TTC549 (cell line): Measurements from ENCODE around the gene MPZL3.

ENCODE experiments used
- FAIRE-seq: peaks from 2 replicates; lab custom pipeline; 2012; peaks lifted over from hg19 to GRCh38; lab: Jason Lieb, UNC

Gene MPZL3, protein sequence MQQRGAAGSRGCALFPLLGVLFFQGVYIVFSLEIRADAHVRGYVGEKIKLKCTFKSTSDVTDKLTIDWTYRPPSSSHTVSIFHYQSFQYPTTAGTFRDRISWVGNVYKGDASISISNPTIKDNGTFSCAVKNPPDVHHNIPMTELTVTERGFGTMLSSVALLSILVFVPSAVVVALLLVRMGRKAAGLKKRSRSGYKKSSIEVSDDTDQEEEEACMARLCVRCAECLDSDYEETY

DNA sequence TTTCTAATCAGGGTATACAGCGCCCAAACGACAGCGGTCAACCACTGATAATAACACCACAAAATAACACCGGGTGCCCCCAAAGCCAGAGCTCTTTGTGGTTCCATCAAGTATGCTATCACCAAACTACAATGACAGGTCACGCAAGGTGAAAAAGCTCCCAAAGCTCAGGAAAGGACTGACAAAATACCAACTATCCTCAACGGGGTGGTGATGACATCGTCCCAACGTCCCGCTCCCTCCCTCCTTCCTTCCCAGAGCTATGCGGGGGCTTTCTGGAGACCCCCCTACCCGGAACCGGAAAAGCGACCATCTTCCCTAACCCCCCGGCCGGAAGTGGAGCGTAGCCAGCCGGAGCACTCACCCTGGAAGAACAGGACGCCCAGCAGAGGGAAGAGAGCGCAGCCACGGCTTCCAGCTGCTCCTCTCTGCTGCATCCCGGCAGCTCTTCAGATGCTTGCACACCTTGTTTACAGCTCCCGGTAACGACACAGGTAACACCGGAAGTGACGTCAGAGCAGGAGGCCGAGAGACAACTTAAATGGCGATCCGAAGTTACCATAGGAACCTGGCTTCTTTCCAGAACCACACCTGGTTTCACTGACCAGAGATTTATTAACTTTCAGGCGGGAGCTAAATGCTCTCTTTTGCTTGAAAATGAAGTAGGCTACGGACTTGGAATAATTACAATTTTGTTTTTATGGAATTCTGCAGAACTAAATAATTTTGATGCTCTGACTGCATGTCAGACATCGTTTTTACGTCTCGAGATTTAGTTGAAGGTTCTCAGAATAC is at the start of gene MPZL3:
MPZL3 (minus strand) TSS at position 508 of the 795 bp plus-strand sequence; CDS start at position 437, 71 bp downstream.
- FAIRE-seq = no peak

DNA sequence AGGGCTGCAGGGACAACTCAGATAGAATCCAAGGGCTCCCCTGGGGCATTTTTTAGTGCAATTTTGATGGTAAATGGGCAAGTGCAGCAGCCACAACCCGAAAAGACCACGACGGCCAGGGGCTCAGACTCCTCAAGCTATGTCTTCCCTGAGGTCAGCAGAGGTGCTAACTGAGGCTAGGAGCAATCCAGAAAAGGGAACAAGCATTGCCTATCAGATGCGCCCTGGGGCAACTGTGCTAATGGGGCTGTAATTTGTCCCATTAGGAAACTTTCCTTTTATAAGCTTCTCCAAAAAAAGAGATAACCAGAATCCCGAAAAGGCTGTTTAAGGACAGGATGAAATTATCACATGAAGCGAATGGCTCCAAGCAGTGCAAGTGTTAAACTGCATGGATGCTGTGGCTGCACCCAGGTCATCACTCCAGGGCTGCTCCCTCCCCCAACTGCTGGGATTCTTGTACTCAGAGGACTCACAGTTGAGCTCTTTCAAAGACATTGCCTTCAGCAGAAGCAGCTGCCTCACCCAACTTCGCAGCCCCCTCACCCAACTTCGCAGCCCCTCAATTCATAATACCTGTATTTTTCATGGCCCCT is 49.5 kb upstream of the MPZL3 start:
- FAIRE-seq = no peak

DNA sequence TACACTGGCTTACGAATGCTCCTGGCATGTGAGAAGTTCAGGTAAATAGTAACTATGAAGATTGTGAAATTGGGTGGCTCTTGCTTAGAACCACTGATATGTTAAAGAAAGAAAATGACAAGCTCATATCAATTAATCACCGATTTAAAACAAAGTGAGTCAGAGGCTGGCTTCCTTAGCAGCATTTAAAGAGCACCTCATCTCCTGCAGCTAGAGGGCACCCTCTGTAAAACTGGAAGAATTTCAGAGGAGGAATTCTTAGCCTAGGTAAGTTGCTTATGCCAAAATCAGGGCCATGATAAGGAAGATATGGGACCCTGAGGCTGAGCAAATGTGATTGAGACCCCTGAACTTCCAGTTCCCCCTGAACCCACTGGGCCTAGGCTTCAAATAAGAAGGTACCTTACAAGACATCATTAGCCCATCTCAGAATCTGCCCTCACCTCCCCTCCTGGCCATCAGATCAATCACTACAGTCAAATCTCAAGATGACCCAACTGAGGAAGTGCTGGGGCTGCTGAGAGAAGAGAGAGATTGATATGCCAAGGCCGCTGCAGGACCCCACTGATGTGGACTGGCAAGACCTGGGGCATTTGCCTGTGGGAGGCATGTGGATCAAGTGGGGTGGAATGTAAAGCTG is 43.8 kb upstream of the MPZL3 start:
- FAIRE-seq = no peak

DNA sequence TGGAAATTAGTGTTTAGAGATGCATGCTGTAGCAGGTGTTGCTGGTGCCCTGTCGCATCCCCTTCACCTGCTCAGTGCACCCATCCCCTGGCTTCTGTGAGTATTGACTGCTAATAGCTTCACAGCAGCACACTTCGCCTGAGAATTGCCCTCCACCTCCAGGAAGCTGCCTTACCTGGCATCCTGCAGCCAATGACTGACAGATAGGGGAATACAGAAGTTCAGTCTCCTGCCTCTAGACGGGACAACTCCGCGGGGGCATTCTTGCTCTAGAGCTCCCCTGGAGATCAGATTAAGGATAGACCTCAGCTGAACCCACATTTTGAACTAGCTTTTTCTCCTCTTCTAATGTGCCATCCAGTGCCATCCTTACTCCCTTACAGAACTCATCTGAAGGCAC is 43.0 kb upstream of the MPZL3 start:
- no peak for FAIRE-seq

DNA sequence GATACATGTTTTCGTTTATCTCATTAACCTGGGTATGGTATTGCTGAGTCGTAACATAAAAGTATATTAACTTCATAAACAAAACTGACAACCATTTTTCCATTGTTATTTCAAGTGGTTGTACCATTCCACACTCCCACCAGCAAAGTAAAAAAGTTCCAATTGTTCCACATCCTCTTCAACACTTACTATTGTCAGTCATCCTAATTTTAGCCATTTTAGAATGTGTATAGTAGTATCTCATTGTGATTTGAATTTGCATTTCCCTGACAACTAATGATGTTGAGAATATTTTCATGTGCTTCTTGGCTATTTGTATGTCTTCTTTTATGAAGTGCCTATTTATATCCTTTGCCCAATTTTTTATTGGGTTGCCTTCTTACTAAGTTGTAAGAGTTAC is 41.9 kb upstream of the MPZL3 start:
- FAIRE-seq = no peak

DNA sequence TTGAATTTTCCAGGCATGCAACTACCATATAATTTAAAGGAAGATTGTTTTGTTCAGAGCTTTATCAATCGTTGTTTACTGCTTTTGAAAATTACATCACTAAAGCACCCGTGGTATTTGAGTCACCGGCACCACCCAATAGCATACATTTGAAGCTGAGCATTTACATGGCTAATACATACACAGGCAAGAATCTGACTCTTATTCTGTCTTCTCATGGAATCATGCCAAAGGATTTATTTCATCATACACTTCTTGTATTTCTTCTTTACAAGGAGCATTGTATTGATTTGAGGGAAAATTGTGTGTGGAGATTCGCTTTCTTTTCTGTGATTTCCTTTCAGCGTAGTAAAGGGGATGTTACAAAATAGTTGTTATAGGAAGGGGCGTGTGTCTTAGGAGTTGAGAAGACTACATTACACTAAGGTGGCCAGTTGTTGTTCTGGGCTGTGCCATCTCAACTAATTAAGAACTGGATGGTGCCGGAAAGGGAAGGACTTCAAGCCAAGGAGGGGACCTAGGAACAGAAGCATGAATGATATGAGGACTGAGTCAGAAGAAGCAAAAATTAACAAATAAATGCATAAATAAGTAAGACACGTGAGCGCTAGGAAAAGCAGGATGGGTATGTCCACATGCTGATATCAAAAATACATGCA is 39.4 kb upstream of the MPZL3 start:
- FAIRE-seq = no peak

DNA sequence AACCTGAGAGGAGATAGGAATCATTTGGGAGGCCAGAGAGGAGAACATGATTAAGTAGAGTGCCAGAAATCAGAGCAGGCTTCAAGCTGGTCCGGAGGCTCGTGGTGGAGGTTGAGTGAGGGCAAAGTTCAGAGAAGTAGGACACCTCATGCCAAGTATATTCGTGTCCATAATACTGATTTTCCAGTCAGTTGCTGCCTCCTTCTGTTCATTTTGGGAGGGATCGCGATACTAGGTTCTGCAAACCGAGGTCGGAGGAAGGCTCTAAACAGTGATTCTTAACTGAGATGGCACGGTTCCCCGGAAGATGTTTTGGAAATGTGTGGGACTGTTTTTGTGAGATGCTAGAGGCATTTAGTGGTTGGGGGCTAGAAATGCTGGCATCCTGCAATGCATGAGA is 38.8 kb upstream of the MPZL3 start:
- FAIRE-seq = no peak

DNA sequence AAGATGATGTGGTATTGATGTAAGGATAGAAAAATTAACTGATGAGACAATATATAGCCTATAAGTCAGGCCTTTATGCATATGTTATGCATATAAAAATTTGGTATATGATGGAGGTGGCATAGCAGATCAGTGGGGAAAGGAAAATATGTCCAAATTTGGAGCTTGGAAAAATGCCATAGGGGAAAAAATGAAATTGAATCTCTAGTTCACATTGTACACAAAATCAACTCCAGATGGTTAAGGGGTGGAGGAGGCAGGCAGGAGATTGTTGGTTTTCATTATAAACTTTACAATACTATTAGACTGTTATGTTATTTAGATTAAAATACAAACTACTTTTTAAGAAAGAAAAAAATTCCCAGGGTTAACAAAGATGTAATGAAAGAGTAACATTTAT is 37.2 kb upstream of the MPZL3 start:
- no peak for FAIRE-seq

DNA sequence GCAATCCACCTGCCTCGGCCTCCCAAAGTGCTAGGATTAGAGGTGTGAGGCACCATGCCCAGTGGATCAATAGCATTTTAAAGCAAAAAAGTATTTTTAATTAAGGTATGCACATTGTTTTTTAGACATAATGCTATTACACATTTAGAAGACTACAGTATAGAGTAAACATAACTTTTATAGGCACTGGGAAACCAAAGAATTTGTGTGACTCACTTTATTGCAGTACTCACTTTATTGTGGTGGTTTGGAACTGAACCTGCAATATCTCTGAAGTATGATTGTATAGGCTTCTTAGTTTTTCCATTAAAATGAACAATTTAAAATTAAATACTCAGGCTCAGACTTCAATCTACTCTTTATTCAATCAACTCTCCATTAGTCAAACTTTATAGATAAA is 34.8 kb upstream of the MPZL3 start:
- no peak for FAIRE-seq

DNA sequence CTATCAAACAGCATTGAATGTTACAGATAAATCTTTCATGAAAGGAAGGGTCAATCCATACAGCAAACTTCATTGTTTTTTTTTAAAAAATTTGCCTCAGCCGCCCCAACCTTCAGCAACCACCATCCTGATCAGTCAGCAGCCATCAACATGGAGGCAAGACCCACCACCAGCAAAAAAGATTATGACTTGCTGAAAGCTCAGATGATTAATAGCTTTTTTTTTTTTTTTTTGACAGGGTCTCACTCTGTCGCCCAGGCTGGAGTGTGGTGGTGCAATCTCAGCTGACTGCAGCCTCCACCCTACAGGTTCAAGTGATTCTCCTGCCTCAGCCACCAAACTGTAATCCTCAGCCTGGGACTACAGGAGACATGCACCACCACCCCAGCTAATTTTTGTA is 34.4 kb upstream of the MPZL3 start:
- FAIRE-seq = no peak

DNA sequence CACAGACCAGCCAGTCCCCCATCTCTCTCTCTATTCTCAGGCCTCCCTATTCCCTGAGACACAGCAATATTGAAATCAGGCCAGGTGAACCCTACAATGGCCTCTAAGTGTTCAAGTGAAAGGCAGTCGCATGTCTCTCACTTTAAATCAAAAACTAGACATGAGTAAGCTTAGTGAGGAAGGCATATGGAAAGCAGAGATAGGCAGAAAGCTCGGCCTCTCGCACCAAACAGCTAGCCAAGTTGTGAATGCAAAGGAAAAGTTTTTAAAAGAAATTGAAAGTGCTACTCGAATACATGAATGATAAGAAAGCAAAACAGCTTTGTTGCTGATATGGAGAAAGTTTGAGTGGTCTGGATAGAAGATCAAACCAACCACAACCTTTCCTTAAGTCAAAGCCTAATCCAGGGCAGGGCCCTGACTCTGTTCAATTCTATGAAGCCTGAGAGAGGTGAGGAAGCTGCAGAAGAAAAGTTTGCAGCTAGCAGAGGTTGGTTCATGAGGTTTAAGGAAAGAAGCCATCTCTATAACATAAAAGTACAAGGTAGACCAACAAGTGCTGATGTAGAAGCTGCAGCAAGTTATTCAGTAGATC is 31.7 kb upstream of the MPZL3 start:
- no peak for FAIRE-seq

DNA sequence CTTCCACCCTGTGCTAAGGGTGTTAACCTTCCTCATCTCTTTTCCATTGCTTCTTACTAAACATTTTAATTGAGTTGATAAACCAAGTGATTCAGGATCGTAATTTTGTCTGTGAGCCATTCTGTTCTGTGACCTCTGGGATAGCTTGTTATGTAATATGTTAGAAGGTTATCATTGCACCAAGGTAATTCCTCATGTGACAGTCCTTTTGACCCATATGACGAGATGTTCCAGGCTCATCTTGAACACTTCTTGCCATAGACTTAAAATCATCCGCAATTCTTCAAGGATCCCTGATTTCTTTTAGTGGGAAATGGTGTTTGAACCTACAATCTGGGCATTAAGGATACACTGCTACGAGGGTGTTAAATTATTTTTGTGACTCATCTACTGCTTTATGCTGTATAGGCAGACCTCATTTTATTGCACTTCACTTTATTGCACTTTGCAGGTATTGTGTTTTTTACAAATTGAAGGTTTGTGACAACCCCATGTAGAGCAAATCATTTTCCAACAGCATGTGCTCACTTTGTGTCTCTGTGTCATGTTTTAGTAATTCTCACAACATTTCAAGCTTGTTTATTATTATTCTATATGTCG is 31.0 kb upstream of the MPZL3 start:
- FAIRE-seq = no peak

DNA sequence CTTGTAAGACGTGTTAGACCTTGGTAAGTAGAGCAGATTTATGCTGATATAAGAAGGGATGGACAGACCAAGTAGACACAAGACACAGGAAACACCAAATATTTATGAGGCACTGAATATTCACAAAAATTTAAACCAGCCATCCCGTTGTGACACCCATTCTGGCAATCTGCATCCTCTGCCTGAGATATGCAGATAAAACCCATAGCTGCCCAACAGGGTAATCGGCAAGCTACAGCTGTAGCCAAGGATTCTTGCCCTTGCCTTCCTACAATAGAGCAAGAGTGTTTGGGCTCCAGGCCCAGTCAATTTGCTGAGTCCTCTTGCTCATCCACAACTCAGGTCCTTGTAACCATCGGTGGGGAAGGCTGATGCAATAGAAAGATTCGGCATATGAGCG is 30.4 kb upstream of the MPZL3 start:
- FAIRE-seq = no peak

DNA sequence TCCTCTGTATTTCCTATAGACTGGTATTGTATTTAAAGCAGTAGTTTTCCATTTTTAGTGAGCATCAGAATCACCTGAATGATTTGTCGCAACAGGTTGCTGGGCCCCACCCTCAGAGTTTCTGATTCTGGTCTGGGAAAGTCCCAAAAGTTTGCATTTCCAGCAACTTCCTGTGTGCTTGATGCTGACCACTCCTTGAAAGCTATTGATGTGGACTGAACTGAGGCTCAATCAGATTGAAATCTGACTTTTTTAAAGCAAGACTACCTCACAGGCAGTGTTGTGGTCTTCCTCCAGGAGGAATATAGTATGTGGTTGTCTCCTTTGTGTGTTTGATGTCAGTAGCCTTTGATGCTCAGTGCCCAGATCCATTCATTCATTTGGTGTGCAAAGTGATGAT is 29.1 kb upstream of the MPZL3 start:
- FAIRE-seq = no peak

DNA sequence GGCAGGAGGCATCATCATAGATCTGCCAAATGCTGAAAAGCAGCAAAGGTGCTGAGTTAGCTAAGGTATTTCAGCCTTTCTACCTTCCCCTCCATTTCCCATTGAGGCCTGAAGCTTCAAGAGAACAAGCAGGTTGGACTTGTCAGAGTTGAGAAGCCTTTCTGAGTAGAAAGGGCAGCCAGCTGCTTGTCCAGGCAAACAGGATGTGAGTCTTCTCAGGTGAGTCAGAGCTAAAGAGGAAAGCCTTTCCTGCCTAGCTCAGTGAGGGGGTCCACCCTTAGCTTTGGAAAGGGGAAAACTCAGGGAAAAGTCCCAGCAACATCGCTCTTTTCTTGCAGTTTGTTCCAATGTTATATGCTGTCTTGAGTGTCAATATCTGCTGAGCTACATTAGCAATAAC is 25.1 kb upstream of the MPZL3 start:
- no peak for FAIRE-seq

DNA sequence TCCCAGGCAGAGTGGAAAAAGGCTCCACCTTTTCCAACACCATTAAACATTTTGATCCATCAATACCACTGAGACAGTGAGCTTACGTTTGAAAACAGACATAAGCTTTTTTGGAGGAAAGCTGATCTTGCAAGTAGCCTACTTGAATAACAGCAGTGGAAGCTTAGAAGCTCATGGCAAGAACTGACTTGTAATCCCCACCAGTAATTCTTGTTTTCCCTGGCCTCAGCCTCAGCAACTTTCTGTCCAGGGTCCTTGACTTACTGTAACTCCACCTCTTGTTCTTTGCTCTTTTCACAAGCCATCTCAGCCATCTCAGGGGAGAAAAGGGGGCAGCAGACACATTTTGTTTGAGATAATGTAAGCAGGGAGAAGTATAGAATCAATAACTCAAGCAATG is 24.3 kb upstream of the MPZL3 start:
- FAIRE-seq = no peak

DNA sequence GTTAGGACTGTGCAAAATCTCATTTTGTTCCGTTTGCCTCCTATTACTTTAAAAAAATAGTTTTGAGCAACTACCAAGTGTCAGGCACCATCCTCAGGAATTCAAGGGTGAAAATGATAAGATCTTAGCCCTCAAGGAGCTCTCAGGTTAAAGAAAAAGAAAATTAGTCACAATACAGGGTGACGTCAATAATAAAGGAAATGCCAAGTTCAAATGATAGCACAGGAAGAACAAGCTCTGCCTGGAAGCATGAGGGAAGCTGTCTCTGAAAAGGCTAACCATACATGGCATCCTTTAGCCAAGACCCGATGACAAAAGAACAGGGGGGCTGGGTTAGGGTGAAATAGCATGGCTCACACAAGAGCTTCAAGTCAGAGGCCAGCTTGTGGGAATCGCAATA is 23.0 kb upstream of the MPZL3 start:
- FAIRE-seq = no peak

DNA sequence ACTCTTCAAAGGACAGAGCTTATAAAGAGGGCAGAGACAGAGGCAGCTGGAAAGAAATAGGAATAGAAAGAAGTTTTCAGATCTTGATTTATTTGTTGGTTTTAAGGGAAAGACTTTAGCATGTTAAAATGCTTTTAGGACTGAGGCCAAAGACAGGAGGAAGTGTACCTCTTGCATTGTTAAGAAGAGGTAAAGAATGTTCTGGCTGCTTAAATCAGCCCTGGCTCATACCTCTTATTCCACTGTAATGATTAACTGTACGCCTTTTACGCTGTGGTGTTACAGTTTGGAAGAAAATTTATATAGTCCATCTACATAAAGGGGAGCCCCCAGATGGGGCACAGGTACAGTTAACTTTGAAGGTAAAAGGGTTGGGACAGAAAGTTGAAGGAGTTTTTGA is 22.0 kb upstream of the MPZL3 start:
- no peak for FAIRE-seq

DNA sequence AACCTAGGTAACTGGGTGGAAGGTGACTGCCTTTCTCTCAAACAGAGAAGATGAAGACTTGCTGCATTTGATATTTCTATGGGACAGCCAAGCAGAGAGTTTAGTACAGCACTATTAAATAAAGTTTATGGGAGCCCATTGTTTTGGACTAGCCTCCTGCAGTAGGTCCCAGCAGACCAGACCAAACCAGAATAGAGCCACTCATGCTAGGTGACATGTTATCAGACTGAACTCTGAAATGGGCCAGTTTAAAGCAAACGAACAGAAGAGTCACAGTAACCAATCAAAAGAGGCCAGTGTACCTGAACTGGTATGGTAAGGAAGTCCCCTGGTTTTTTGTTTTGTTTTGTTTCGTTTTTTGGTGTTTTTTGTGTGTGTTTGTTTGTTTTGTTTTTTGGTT is 19.8 kb upstream of the MPZL3 start:
- no peak for FAIRE-seq

DNA sequence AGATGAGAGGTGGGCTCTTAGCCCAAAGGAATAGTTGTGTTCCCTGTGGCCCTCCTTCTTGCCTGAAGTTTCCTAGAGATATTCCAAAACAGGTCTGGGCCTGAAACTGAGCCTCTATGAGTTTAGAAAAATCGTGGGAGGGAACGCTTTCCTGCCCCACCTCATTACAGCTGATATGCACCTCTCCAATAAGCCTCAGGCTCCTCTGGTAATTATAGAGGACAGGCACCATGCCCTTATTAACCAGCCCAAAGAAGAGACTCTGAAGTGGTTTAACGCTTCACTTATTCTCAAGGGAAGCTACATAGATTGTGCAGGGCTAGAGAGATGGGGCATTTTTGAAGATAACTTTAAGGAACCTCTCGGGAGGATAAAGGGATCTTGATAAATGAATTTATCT is 15.3 kb upstream of the MPZL3 start:
- FAIRE-seq = no peak

DNA sequence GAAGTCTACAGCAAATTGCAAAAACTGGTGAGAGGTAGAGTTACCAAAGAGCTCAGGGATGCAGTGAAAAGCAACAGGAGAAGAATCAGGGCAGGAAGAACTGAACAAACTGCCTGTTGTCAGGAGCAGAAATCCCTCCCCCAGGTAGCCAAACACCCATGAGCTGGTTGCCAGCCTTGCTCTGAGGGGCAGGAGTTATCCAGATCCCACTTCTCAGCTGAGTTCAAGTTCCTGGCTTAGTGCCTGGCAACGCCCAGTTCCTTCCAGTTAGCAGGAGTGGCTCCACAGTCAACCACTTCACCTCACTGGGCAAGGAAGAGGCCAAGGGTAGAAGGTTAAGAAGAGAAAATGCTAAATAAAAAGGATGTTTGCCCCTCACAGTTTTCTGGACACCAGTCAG is 13.8 kb upstream of the MPZL3 start:
- no peak for FAIRE-seq
